HEK293 (cell line): ENCODE data around the gene CHST8.

Source experiments
- CTCF ChIA-PET: fragments of 350-600 bp; formaldehyde crosslinking; extraction: SDS; loops from one replicate; lab custom pipeline; 2021; ENCODE audit warnings: antibody characterized with exemption; lab: Yijun Ruan, JAX
- POLR2A ChIA-PET: fragments of 300-600 bp; formaldehyde crosslinking; extraction: SDS; loops from one replicate; lab custom pipeline; 2020; ENCODE audit warnings: antibody characterized with exemption, inconsistent platforms; lab: Yijun Ruan, JAX
- H3K27ac ChIP-seq: fragments of 200-500 bp; sonication (Bioruptor generic); 2 replicates; pipeline ENCODE4 v1.5.1; 2014; ENCODE audit warnings: low read depth, low read length, control low read depth, inconsistent platforms; ENCODE audit errors: extremely low read depth
- H3K36me3 ChIP-seq, 2 experiments: fragments of 200-500 bp in 1 of 2; sonication (Bioruptor generic) in 1 of 2; 1 replicate in 1 of 2; 2 replicates in 1 of 2; pipeline ENCODE4 v1.5.1; 2014 to 2017; ENCODE audit warnings: inconsistent platforms in 2 of 2, low read length in 2 of 2; ENCODE audit not compliant: control insufficient read depth in 2 of 2, insufficient read depth in 1 of 2
- H3K4me1 ChIP-seq: fragments of 200-500 bp; sonication (Bioruptor generic); 2 replicates; pipeline ENCODE4 v1.5.1; 2014; ENCODE audit warnings: mild to moderate bottlenecking, low read length, inconsistent platforms; ENCODE audit not compliant: control insufficient read depth, insufficient read depth
- H3K4me3 ChIP-seq: 2 replicates; pipeline ENCODE4 v1.5.1; 2011; ENCODE audit warnings: low read depth, mild to moderate bottlenecking, control low read depth, low read length, moderate library complexity
- H3K9me3 ChIP-seq: fragments of 200-500 bp; sonication (Bioruptor generic); 2 replicates; pipeline ENCODE4 v1.5.1; 2014; ENCODE audit warnings: low read depth, low read length, inconsistent platforms; ENCODE audit not compliant: control insufficient read depth, insufficient read depth
- ATF2 ChIP-seq: fragments of 450-650 bp; formaldehyde crosslinking; IDR thresholded peaks from 2 replicates; pipeline ENCODE4 v1.5.1; 2016; ENCODE audit warnings: missing biosample characterization, missing genetic modification characterization, low read depth
- HOXA7 ChIP-seq: sonication (generic); formaldehyde crosslinking; IDR thresholded peaks from 2 replicates; pipeline ENCODE4 v1.8.1; 2022; ENCODE audit warnings: missing genetic modification reagents, borderline replicate concordance
- HOXC10 ChIP-seq: sonication (generic); formaldehyde crosslinking; IDR thresholded peaks from 2 replicates; pipeline ENCODE4 v1.8.1; 2023; ENCODE audit warnings: mild to moderate bottlenecking, missing genetic modification reagents
- KLF10 ChIP-seq: fragments of 450-650 bp; IDR thresholded peaks from 2 replicates; pipeline ENCODE4 v1.5.1; 2018; ENCODE audit warnings: missing biosample characterization, mild to moderate bottlenecking, missing genetic modification characterization
- KLF7 ChIP-seq: fragments of 450-650 bp; formaldehyde crosslinking; IDR thresholded peaks from 2 replicates; pipeline ENCODE4 v1.5.1; 2016; ENCODE audit warnings: missing biosample characterization, missing genetic modification characterization, borderline replicate concordance
- KLF9 ChIP-seq: fragments of 450-650 bp; formaldehyde crosslinking; IDR thresholded peaks from 2 replicates; pipeline ENCODE4 v1.5.1; 2016; ENCODE audit warnings: missing biosample characterization, missing genetic modification characterization, low read depth
- MZF1 ChIP-seq: fragments of 450-650 bp; formaldehyde crosslinking; IDR thresholded peaks from 2 replicates; pipeline ENCODE4 v1.5.1; 2017; ENCODE audit warnings: missing biosample characterization, missing genetic modification characterization, borderline replicate concordance
- SALL2 ChIP-seq: fragments of 450-650 bp; formaldehyde crosslinking; IDR thresholded peaks from 2 replicates; pipeline ENCODE4 v1.5.0; 2017; ENCODE audit warnings: missing biosample characterization, mild to moderate bottlenecking, missing genetic modification characterization, borderline replicate concordance
- SP7 ChIP-seq: fragments of 450-650 bp; formaldehyde crosslinking; IDR thresholded peaks from 2 replicates; pipeline ENCODE4 v1.5.1; 2016; ENCODE audit warnings: missing biosample characterization, missing genetic modification characterization
- ZBTB6 ChIP-seq: fragments of 450-650 bp; formaldehyde crosslinking; IDR thresholded peaks from 2 replicates; pipeline ENCODE4 v1.5.1; 2017; ENCODE audit warnings: missing biosample characterization, missing genetic modification characterization
- ZBTB8A ChIP-seq: fragments of 450-650 bp; formaldehyde crosslinking; IDR thresholded peaks from 2 replicates; pipeline ENCODE4 v1.5.1; 2016; ENCODE audit warnings: missing biosample characterization, missing genetic modification characterization
- ZNF292 ChIP-seq: fragments of 450-650 bp; formaldehyde crosslinking; IDR thresholded peaks from 2 replicates; pipeline ENCODE4 v1.5.1; 2016; ENCODE audit warnings: low read depth, missing biosample characterization, missing genetic modification characterization, borderline replicate concordance
- ZNF350 ChIP-seq: fragments of 450-650 bp; formaldehyde crosslinking; IDR thresholded peaks from 2 replicates; pipeline ENCODE4 v1.5.0; 2017; ENCODE audit warnings: missing biosample characterization, mild to moderate bottlenecking, missing genetic modification characterization
- ZNF404 ChIP-seq: fragments of 450-650 bp; formaldehyde crosslinking; IDR thresholded peaks from 2 replicates; pipeline ENCODE4 v1.5.1; 2017; ENCODE audit warnings: missing biosample characterization, missing genetic modification characterization
- ZNF416 ChIP-seq: fragments of 450-650 bp; formaldehyde crosslinking; IDR thresholded peaks from 2 replicates; pipeline ENCODE4 v1.5.1; 2016; ENCODE audit warnings: missing biosample characterization, missing genetic modification characterization
- ZNF449 ChIP-seq: fragments of 450-650 bp; formaldehyde crosslinking; IDR thresholded peaks from 2 replicates; pipeline ENCODE4 v1.5.1; 2017; ENCODE audit warnings: missing biosample characterization, mild to moderate bottlenecking, missing genetic modification characterization, moderate library complexity
- ZNF501 ChIP-seq: fragments of 450-650 bp; formaldehyde crosslinking; IDR thresholded peaks from 2 replicates; pipeline ENCODE4 v1.5.1; 2016; ENCODE audit warnings: missing biosample characterization, missing genetic modification characterization
- ZNF580 ChIP-seq: fragments of 450-650 bp; formaldehyde crosslinking; IDR thresholded peaks from 2 replicates; pipeline ENCODE4 v1.5.1; 2016; ENCODE audit warnings: missing biosample characterization, missing genetic modification characterization
- ZNF600 ChIP-seq: fragments of 450-650 bp; formaldehyde crosslinking; IDR thresholded peaks from 2 replicates; pipeline ENCODE4 v1.5.1; 2016; ENCODE audit warnings: missing biosample characterization, missing genetic modification characterization
- ZNF660 ChIP-seq: fragments of 450-650 bp; IDR thresholded peaks from 2 replicates; pipeline ENCODE4 v1.5.1; 2018; ENCODE audit warnings: missing biosample characterization, mild to moderate bottlenecking, missing genetic modification characterization
- ZNF707 ChIP-seq: fragments of 450-650 bp; formaldehyde crosslinking; IDR thresholded peaks from 2 replicates; pipeline ENCODE4 v1.5.1; 2016; ENCODE audit warnings: missing biosample characterization, missing genetic modification characterization
- TF ChIP-seq, protein P1 (sequence below): fragments of 450-650 bp; formaldehyde crosslinking; IDR thresholded peaks from 2 replicates; pipeline ENCODE4 v1.5.1; 2016; ENCODE audit warnings: missing biosample characterization, missing genetic modification characterization
- TF ChIP-seq, protein P2 (sequence below): fragments of 450-650 bp; formaldehyde crosslinking; IDR thresholded peaks from 2 replicates; pipeline ENCODE4 v1.5.1; 2017; ENCODE audit warnings: missing biosample characterization, missing genetic modification characterization

CHST8 gene

DNA sequence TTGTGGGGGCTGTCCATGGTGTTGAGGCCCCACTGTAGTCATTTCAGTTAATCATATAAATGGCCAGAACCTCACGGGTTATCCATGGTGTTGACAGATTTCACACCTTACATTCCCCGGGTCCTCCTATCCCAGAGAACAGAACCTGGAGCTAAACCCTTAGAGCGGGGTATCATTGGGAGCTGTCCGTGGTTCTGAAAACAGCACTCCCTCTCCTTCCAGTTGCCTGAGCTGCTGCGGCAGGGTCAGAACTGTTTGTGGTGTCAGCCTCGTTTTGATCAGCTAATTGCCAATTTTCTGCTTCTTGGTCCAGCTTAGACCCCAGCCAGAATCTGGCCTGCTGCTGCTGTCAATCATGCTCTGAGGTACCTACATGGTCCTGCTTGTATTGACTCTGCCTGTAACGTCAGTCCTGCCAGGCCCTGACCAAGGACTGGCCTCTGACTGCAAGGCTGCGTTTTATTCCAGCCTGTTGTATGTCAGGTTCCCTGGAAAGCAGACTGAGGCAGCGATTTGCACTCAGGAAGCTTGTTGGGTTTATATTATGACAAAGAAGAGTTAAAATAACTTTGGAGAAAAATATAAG is 119.2 kb downstream of the CHST8 start:
- CTCF ChIA-PET, result interaction anchor here (0.7 to 2.9 kb wide), 6 partner anchors 18 to 557 kb away, joined by 3 to 15 read pairs (median 6); no protein-coding TSS in a partner anchor
- Histone ChIP-seq H3K9me3 (no peaks in the 10 kb centered on the region), H3K4me3 (no peak overlapping the region), H3K36me3 (no peaks in the 10 kb centered on the region), H3K4me1 (no peaks in the 10 kb centered on the region), H3K27ac (no peak overlapping the region)
- POLR2A ChIA-PET, result no interaction called here
- TF ChIP-seq HOXA7 (CRISPR knock-in tag) (0 out of 2 replicates have a peak, but pooled peaks have one; percentile 7), ZNF660 (tag by site-specific recombination) (peak; percentile 98), KLF7 (tag by site-specific recombination) (no peak), ZNF600 (tag by site-specific recombination) (peak; percentile 63), SP7 (tag by site-specific recombination) (no peak), ZNF580 (tag by site-specific recombination) (peak; percentile 79), ZBTB6 (tag by site-specific recombination) (0 out of 2 replicates have a peak, but pooled peaks have one; percentile 27)
- TF ChIP-seq, protein P1, sequence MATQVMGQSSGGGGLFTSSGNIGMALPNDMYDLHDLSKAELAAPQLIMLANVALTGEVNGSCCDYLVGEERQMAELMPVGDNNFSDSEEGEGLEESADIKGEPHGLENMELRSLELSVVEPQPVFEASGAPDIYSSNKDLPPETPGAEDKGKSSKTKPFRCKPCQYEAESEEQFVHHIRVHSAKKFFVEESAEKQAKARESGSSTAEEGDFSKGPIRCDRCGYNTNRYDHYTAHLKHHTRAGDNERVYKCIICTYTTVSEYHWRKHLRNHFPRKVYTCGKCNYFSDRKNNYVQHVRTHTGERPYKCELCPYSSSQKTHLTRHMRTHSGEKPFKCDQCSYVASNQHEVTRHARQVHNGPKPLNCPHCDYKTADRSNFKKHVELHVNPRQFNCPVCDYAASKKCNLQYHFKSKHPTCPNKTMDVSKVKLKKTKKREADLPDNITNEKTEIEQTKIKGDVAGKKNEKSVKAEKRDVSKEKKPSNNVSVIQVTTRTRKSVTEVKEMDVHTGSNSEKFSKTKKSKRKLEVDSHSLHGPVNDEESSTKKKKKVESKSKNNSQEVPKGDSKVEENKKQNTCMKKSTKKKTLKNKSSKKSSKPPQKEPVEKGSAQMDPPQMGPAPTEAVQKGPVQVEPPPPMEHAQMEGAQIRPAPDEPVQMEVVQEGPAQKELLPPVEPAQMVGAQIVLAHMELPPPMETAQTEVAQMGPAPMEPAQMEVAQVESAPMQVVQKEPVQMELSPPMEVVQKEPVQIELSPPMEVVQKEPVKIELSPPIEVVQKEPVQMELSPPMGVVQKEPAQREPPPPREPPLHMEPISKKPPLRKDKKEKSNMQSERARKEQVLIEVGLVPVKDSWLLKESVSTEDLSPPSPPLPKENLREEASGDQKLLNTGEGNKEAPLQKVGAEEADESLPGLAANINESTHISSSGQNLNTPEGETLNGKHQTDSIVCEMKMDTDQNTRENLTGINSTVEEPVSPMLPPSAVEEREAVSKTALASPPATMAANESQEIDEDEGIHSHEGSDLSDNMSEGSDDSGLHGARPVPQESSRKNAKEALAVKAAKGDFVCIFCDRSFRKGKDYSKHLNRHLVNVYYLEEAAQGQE (tag by site-specific recombination), result peak; percentile 100

DNA sequence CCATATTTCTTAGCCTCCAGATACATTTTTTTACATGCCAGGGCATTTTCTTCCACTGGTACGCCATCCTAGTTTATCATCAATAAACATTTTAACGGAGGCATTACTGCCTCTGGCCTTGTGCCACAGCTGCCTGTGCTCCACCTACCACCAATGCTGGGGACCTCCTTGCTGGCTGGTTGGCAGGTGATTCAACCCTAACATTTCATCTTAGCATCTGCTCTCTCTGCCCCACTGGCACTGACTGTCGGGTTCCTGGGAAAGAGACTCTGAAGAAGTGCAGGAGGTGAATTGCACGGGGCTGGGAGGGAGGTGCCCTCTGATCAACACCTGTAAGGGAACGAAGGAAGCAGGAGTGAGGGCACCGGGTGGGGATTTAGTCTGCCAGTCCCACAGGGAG is 123.5 kb downstream of the CHST8 start:
- Histone ChIP-seq H3K36me3 (no peaks in the 10 kb centered on the region), H3K9me3 (no peaks in the 10 kb centered on the region), H3K4me1 (no peaks in the 10 kb centered on the region), H3K4me3 (no peak overlapping the region), H3K27ac (no peak overlapping the region)
- POLR2A ChIA-PET, result no interaction called here
- CTCF ChIA-PET, result interaction anchor here (0.7 to 1.2 kb wide), 2 partner anchors 23 to 26 kb away, joined by 3 read pairs; no protein-coding TSS in a partner anchor
- TF ChIP-seq HOXC10 (CRISPR knock-in tag) (no peak), MZF1 (no peak), ZNF501 (no peak), ZNF292 (no peak)

DNA sequence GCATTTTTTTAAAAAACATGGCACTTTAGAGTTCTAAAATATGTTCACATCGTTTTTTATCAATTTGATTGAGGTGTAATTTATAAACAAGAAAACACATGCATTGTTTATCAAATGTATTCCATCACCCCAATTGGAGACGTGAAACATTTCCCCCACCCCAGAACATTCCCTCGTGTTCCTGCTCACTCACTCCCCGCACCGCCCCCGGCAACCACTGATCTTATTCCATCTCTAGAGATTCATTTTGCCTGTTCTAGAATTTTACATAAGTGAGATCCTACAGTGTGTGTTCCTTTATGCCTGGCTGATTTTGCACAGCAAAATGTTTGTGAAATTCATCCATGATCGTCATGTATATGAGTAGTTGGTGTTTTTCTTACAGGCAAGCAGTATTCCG is 124.4 kb downstream of the CHST8 start:
- POLR2A ChIA-PET, result no interaction called here
- H3K4me3 ChIP-seq, result no peak overlapping the region
- no peak overlapping the region for H3K27ac ChIP-seq
- H3K9me3 ChIP-seq, result no peaks in the 10 kb centered on the region
- no peaks in the 10 kb centered on the region for H3K36me3 ChIP-seq
- H3K4me1 ChIP-seq, result no peaks in the 10 kb centered on the region
- CTCF ChIA-PET, result interaction anchor here (0.7 kb wide), 1 partner anchor 22 kb away, joined by 3 read pairs; no protein-coding TSS in a partner anchor
- TF ChIP-seq ZNF707 (tag by site-specific recombination) (no peak), ZNF350 (tag by site-specific recombination) (no peak), ZNF404 (tag by site-specific recombination) (no peak), ZNF449 (tag by site-specific recombination) (no peak), ZBTB8A (no peak), SALL2 (tag by site-specific recombination) (no peak), KLF9 (tag by site-specific recombination) (no peak), KLF10 (tag by site-specific recombination) (no peak), ZNF416 (tag by site-specific recombination) (no peak), ATF2 (tag by site-specific recombination) (no peak)
- TF ChIP-seq, protein P2, sequence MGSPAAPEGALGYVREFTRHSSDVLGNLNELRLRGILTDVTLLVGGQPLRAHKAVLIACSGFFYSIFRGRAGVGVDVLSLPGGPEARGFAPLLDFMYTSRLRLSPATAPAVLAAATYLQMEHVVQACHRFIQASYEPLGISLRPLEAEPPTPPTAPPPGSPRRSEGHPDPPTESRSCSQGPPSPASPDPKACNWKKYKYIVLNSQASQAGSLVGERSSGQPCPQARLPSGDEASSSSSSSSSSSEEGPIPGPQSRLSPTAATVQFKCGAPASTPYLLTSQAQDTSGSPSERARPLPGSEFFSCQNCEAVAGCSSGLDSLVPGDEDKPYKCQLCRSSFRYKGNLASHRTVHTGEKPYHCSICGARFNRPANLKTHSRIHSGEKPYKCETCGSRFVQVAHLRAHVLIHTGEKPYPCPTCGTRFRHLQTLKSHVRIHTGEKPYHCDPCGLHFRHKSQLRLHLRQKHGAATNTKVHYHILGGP (tag by site-specific recombination), result no peak
